Adrenal gland (tissue), 5 donors: Measurements from ENCODE around the gene CFAP47.

Source experiments
- CTCF ChIP-seq, 6 experiments: fragments of 450-650 bp in 4 of 6; fragments of 200-600 bp in 2 of 6; sonication (generic) in 1 of 6; IDR thresholded peaks; 1 replicate in 5 of 6; 2 replicates in 1 of 6; pipeline versions ENCODE4 v1.5.1 to v1.8.0; 2016 to 2021; ENCODE audit warnings: antibody characterized with exemption in 6 of 6, mild to moderate bottlenecking in 2 of 6, moderate library complexity in 1 of 6
- POLR2A ChIP-seq, 2 donors: fragments of 450-650 bp; IDR thresholded peaks; one replicate each; pipeline ENCODE4 v1.6.1; 2017; ENCODE audit warnings: antibody characterized with exemption in 2 of 2, mild to moderate bottlenecking in 2 of 2, moderate library complexity in 1 of 2
- donor health status: DM: no; HTN: no; CAD: no.

- no peak for TF ChIP-seq CTCF (IDR thresholded peaks at IDR 0.05)
- no peak for TF ChIP-seq POLR2A (IDR thresholded peaks at IDR 0.05)
These were observed 424.8 kb downstream of the CFAP47 start for GRCh38 chrX:36344301-36344700.
